PFSK-1 (cell line): ENCODE data around the gene CDRT15.

Experiments used
- FOXP2 ChIP-seq: optimal IDR thresholded peaks from 2 replicates; pipeline ENCODE3; 2011; ENCODE audit warnings: borderline replicate concordance, control low read depth, inconsistent platforms; ENCODE audit not compliant: insufficient read depth; ENCODE audit errors: extremely low read length, extremely low read depth
- POLR2AphosphoS5 ChIP-seq: IDR thresholded peaks from 2 replicates; pipeline ENCODE4 v1.6.1; 2012; ENCODE audit warnings: low read depth, mild to moderate bottlenecking, control low read depth, low read length, moderate library complexity
- REST ChIP-seq, 2 experiments: IDR thresholded peaks; 2 replicates each; pipeline versions ENCODE4 v1.6.1 to v1.8.0; 2011 to 2012; ENCODE audit warnings: low read depth in 2 of 2, low read length in 2 of 2, control low read depth in 1 of 2, inconsistent platforms in 1 of 2, mild to moderate bottlenecking in 1 of 2, moderate library complexity in 1 of 2; ENCODE audit not compliant: insufficient read depth in 1 of 2
- SIN3A ChIP-seq: IDR thresholded peaks from 2 replicates; pipeline ENCODE4 v1.6.1; 2012; ENCODE audit warnings: mild to moderate bottlenecking, low read length, moderate library complexity, borderline replicate concordance; ENCODE audit not compliant: insufficient read depth

GRCh38 chr17:14204546-14204945, 32.1 kb downstream of the CDRT15 start:
- TF ChIP-seq REST (IDR thresholded peaks at IDR 0.05; ENCODE audit: insufficient read depth in 1 of 2, low read depth in 2 of 2, low read length in 2 of 2), result no peak
- TF ChIP-seq FOXP2, result no peak
- TF ChIP-seq SIN3A, result no peak
- TF ChIP-seq POLR2AphosphoS5, result no peak
